G401.6 (cell line): ENCODE measurements around the gene LSP1.

Source experiments
- FAIRE-seq: peaks from 2 replicates; lab custom pipeline; 2012; peaks lifted over from hg19 to GRCh38; lab: Jason Lieb, UNC

LSP1 gene

DNA sequence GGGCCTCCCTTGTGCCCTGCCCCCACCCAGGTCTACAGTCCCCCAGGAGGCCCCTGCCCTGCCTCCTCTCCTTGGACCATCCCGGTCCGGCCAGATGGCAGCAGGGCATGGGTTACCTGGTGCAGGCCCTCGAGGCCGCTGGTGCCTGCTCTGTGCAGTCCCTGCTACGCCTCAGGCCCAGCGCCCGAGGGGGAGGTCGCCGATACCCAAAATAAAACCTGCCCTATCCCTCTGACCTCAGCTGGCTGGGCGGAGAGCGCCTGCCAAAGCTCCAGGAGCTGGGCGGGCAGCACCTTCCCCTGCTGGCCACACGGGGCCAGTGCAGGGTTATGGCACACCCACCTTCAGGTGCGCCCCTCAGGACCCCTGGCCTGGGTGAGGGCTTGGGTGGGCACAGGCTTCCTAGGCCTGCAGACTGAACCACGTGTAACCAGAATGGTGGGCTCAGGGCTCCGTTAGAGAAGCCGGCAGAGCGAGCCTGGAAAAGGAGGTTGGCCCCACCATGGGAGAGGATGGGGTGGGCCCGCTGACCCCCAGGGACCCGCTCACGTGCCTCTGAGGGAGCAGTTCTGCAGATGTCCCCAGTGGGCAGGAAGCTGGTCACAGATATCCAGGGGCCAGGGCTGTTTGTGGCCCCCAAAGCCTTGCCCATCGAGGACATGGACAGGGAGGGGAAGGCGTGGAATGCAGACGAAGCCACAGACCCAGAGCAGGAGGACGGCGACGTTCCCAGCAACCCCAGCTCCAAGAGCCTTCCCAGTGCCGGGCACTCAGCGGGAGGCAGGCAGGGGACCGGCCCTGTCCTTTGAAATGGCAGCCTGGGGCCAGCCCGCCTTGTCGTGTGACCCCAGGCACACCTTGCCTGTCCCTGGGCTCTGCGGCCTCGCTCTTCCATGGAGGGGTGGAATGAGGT, 64.9 kb downstream of the LSP1 start:
- FAIRE-seq = no peak

- FAIRE-seq = no peak
Observed at GRCh38 chr11:1918436-1919315, 65.8 kb downstream of the LSP1 start.

DNA sequence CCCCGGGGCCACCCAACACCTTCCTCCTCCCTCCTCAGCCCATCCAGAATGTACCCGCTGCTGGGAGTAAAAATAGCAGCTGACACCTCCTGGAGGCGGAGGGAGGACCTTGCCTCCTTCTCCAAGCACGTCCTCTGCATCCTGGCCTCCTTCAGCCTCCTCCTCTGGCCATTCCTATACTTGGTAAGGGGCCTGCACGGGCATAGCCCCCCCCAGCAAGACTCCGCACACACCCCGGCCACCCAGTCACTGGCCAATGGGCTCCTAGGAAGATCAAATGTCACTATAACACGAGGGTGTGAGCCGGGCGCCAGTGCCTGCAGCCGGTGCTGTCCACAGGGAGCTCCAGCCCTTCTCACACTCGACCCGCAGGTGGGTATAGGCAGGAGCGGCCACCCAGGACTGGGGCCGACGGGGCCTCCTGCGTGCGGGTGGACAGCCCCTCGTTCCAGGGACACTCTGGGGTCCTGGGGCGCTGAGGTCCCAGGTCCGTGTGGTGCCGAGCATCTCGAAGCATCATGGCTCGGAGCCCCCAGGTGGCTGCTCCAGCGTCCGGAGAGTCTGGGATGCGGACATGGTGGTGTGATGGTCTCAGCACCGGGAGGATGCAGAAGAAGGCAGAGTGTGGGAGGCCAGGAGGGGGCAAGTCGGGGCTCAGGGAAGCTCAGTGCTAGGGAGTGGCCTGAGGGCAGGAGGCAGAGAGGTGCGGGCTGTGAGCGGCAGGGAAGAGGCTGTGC, 66.7 kb downstream of the LSP1 start, which contains the start of gene TNNT3:
Gene TNNT3 (plus strand): TSS at position 313 of the 737 bp plus-strand sequence. CDS start 3,172 bp downstream, outside the sequence.
- no peak for FAIRE-seq

GRCh38 chr11:1920128-1920908, 67.4 kb downstream of the LSP1 start:
- no peak for FAIRE-seq

GRCh38 chr11:1920909-1921573, 68.2 kb downstream of the LSP1 start:
- FAIRE-seq = no peak

DNA sequence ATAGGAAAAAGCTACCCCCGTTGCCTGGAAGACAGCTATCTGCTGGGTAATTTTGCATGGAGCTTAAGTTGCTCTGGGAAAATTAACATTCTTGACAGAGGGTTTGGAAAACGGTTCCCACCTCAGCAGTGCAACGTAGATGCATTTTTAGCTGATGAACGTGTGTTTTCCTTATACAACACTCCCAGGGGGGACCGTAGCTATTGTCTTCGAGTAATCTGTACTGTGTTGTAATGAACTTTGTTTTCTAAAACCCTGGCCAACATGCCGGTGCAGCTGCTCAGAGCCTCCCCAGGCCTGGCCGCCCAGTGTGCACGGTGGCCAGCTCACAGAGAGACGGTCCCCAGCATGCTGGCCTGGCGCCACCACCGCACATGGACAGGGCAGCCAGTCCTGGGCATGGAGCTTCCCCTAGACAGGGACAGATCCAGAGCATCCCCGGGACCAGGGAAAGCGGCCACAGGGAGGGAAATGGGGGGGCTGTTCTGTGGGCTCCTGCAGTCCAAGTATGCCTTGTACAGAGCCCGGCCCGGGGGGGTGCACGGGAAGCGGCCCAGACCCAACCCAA, 68.8 kb downstream of the LSP1 start:
- no peak for FAIRE-seq

- FAIRE-seq = no peak
Observed at GRCh38 chr11:1922481-1923081, 69.7 kb downstream of the LSP1 start.

DNA sequence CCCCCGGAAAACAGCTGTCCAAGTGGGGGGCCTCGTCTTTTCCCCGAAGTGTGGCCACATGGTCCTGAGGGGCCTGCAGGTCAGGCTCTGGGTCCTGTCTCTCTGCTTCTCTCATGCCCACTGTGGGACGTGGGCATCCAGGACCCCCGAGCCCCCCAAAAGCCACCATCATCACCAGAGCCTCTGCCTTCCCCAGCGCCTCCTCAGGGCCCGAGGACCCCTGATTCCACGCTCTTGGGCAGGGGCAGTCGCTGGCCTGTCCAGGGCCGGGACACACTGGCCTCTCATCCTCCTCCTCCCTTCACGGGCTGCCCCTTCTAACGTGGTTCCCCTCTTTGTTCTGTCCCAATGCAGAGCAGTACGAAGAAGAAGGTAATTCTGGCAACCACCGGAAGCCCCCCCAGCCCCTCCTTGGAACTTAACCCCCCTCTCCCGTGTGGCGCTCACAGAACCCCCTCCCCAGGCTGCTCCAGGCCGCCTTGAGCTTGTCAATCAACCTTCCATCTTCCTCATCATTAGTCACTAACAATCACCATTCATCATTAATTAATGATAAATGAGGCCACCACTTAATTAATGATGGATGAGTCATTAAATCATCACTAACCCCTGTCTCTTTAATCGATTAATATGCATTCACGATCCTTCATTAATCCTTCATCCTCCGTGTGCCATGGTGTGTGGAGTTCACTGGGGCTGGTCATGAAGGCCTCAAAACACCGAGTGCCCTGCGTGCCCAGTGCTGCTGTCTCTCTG, 70.5 kb downstream of the LSP1 start:
- FAIRE-seq = no peak

GRCh38 chr11:1924181-1924580, 71.3 kb downstream of the LSP1 start:
- no peak for FAIRE-seq

GRCh38 chr11:1924646-1925372, 71.9 kb downstream of the LSP1 start:
- FAIRE-seq = no peak

- no peak for FAIRE-seq
Observed at GRCh38 chr11:1925373-1926155, 72.7 kb downstream of the LSP1 start.

- FAIRE-seq = no peak
Observed at GRCh38 chr11:1926156-1927025, 73.5 kb downstream of the LSP1 start.

DNA sequence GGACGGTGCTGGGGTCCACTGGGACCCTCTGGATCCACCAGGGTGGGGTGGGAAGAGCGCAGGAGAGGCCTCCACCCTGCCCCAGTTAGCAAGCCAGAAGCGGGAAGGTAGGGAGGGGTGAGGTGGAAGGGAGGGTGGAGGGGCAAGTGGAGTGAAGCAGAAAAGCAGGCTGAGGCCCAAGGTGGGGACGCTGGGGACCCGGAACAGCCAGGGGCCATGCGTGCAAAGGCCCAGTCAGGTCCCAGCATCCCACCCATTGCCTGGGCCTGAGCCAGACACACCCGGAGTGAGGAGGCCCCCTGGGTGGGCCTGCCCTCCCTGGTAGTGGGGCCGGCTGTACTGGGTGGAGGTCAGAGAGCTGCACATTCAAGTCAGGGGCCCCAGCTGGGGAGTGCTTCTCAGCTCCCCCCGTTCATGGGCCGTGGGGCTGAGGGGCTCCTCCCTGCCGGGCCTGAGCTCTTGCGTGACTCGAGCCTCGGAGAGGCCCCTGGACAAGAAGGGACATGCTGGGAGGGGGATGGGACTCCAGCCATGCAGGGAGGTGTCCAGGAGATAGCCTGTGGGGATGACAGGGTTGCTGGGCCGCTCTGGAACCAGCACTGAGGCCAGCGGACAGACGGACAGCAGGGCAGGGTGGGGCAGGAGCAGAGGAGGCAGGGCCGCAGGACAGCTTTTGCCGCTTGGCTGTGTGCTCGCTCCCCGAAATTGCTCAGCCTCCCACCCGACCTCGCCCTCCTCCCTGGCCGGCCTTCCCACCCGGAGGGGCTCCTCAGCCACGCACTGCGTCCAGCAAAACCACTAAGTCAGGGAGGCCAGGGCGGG, 74.4 kb downstream of the LSP1 start:
- FAIRE-seq = no peak

- no peak for FAIRE-seq
Observed at GRCh38 chr11:1927848-1928469, 75.1 kb downstream of the LSP1 start.

DNA sequence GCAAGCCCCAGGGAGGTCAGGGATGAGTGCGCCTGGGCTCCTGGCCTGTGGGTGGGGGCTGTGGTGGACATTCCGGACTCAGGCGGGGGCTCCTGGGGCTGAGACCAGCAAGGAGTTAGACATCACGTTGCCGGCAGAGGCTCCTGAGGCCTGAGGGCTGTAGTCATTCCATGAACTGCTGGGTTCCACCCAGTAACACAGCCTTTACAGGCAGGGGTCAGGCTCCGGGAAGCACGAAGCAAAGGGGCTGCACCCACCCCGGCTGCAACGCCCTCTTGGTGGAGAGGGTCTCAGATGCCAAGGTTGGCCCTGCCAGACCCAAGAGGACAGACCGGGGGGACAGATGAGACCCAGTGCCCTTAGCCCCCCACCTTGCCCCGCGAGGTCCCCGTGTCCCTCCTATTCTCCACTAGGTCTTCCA, 75.6 kb downstream of the LSP1 start:
- no peak for FAIRE-seq
